ENCODE measurements around the gene ATG7.

The ATG7 gene

DNA sequence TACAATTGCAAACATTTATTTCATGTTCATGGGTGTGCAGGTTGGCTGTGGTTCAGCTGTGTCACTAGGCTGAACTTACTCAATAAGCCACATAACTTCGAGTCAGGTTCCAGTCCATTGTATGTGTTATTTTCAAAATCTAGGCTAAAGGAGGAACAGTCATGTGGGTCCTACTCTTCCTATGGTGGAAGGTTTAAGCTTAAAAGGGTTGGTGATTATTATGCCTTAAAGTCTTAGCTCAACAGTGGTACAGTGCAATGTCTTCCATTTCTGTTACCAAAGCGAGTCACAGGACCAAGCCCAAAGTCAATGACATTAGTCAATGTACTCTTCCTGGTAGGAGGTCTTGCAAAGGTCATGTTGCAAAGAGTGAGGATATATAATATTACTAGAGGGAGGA is 78.2 kb downstream of the ATG7 start:
- H3K27ac ChIP-seq, result no peak overlapping the region
- no peaks in the 10 kb centered on the region for H3K27me3 ChIP-seq (replicated peaks)
- in situ Hi-C loops (cut with HindIII; ENCODE audit: low pct_ligation_motif_present, low sequenced_read_pairs), result no loop called here
- H3K36me3 ChIP-seq (replicated peaks), result peaks cover 12% of the 10 kb centered on the region
- DNase-seq, result no peak
- TF ChIP-seq, protein P1, sequence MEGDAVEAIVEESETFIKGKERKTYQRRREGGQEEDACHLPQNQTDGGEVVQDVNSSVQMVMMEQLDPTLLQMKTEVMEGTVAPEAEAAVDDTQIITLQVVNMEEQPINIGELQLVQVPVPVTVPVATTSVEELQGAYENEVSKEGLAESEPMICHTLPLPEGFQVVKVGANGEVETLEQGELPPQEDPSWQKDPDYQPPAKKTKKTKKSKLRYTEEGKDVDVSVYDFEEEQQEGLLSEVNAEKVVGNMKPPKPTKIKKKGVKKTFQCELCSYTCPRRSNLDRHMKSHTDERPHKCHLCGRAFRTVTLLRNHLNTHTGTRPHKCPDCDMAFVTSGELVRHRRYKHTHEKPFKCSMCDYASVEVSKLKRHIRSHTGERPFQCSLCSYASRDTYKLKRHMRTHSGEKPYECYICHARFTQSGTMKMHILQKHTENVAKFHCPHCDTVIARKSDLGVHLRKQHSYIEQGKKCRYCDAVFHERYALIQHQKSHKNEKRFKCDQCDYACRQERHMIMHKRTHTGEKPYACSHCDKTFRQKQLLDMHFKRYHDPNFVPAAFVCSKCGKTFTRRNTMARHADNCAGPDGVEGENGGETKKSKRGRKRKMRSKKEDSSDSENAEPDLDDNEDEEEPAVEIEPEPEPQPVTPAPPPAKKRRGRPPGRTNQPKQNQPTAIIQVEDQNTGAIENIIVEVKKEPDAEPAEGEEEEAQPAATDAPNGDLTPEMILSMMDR (IDR thresholded peaks at IDR 0.05; ENCODE audit: low read depth, low read length, missing control alignments), result no peak
- H3K4me3 ChIP-seq (ENCODE audit: low read depth, low read length), result no peak overlapping the region

DNA sequence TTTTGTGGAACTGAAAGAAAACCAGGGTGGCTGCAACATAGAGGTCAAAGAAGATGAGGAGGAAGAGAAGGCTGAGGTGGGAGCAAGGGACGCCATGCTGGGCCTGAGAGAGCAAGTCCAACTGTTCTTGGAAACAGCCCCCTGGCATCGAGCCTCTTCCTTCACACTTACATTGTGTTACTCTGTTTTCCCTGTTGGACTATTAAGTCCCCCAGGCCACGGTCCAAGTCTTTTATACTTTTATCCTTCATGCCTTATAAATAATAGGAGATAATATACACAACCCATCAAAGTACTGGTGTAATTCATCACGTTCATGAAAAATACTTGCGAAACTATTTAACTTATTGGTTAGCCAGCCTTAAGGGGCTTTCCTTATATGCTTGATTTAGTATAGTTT is 79.3 kb downstream of the ATG7 start:
- no peak for DNase-seq
- in situ Hi-C loops (cut with HindIII; ENCODE audit: low pct_ligation_motif_present, low sequenced_read_pairs), result no loop called here
- Histone ChIP-seq H3K27me3 (replicated peaks) (no peaks in the 10 kb centered on the region), H3K4me3 (ENCODE audit: low read depth, low read length) (no peak overlapping the region), H3K36me3 (replicated peaks) (peaks cover 12% of the 10 kb centered on the region), H3K27ac (no peak overlapping the region)
- TF ChIP-seq, protein P1 (IDR thresholded peaks at IDR 0.05; ENCODE audit: low read depth, low read length, missing control alignments), result no peak

DNA sequence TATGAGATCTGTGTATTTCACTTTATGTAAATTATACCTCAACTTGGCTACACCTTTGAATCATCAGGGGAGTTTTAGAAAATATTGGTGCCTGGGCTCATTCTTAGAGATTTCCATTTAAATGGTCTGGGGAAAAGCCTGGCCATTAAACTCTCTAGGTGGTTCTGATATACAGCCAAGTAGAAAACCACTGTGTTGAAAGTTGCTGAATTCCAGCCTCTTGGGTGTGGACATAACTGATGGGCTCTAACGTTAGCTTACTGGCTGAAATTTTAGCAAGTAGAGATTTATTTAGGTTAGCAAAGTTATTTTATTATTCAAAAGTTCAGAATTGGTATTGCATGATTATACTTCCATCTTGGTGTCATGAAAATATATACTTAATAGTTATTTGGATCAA is 84.1 kb downstream of the ATG7 start:
- H3K4me3 ChIP-seq (ENCODE audit: low read depth, low read length), result no peak overlapping the region
- TF ChIP-seq, protein P1 (IDR thresholded peaks at IDR 0.05; ENCODE audit: low read depth, low read length, missing control alignments), result no peak
- H3K36me3 ChIP-seq (replicated peaks), result peaks cover 8% of the 10 kb centered on the region
- no peak overlapping the region for H3K27ac ChIP-seq
- in situ Hi-C loops (cut with HindIII; ENCODE audit: low pct_ligation_motif_present, low sequenced_read_pairs), result no loop called here
- no peaks in the 10 kb centered on the region for H3K27me3 ChIP-seq (replicated peaks)
- no peak for DNase-seq

GRCh38 chr3:11362600-11362999 is 90.4 kb downstream of the ATG7 start:
- DNase-seq, result no peak
- in situ Hi-C loops (cut with HindIII; ENCODE audit: low pct_ligation_motif_present, low sequenced_read_pairs), result no loop called here
- Histone ChIP-seq H3K4me3 (ENCODE audit: low read depth, low read length) (no peak overlapping the region), H3K27ac (no peak overlapping the region), H3K36me3 (replicated peaks) (peaks cover 19% of the 10 kb centered on the region), H3K27me3 (replicated peaks) (no peaks in the 10 kb centered on the region)
- TF ChIP-seq, protein P1 (IDR thresholded peaks at IDR 0.05; ENCODE audit: low read depth, low read length, missing control alignments), result no peak

GRCh38 chr3:11363715-11364114 is 91.5 kb downstream of the ATG7 start:
- in situ Hi-C loops (cut with HindIII; ENCODE audit: low pct_ligation_motif_present, low sequenced_read_pairs), result no loop called here
- Histone ChIP-seq H3K36me3 (replicated peaks) (peaks cover 15% of the 10 kb centered on the region), H3K4me3 (ENCODE audit: low read depth, low read length) (no peak overlapping the region), H3K27ac (no peak overlapping the region), H3K27me3 (replicated peaks) (no peaks in the 10 kb centered on the region)
- DNase-seq, result no peak
- TF ChIP-seq, protein P1 (IDR thresholded peaks at IDR 0.05; ENCODE audit: low read depth, low read length, missing control alignments), result no peak

DNA sequence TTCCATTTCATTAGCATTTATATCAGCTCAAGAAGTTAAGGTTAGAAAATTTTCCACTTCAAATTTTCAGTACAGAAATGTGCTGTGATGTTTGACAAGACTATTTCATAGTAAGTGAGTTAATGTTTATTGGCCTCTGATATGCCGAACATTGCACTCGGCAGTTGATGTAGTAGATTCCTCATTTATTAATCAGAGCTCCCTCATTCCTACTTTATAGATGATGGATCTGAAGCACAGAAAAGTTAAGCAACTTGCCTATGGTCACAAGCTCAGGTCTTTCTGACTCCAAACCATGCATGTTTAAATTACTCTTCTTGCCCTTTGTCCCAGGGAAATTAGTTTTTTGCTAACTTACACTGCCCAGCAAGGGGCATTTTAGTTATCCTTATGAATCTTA is 92.0 kb downstream of the ATG7 start:
- Histone ChIP-seq H3K27me3 (replicated peaks) (no peaks in the 10 kb centered on the region), H3K36me3 (replicated peaks) (peaks cover 14% of the 10 kb centered on the region), H3K27ac (no peak overlapping the region), H3K4me3 (ENCODE audit: low read depth, low read length) (no peak overlapping the region)
- no peak for DNase-seq
- in situ Hi-C loops (cut with HindIII; ENCODE audit: low pct_ligation_motif_present, low sequenced_read_pairs), result no loop called here
- TF ChIP-seq, protein P1 (IDR thresholded peaks at IDR 0.05; ENCODE audit: low read depth, low read length, missing control alignments), result no peak
